NCI-H2227 treated with DMSO at 0.1 percent for 48 hours (cell line): Measurements from ENCODE around the gene C5.

Experiments
- DNase-seq: peaks from one replicate; lab custom pipeline; 2025; lab: John Stamatoyannopoulos, UW

C5 gene

DNA sequence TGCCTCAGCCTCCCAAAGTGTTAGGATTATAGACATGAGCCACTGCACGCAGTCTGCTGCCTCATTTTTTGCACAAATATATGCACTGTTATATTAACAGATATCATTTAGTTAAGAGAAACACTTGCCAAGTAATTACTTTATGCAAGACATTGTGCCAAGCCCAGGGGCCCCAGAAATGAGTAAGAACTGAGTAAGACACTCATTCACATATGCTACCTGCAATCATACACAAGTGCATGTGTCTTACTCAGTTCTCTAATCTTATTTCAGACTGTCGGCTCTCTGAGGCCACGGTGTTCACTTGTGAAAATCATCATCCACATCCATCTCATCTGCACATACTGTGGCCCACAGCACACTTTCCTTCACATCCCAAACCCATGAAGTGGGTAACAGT is 139.4 kb downstream of the C5 start:
- no peak for DNase-seq

GRCh38 chr9:120909904-120910303 is 140.2 kb downstream of the C5 start:
- DNase-seq = no peak

DNA sequence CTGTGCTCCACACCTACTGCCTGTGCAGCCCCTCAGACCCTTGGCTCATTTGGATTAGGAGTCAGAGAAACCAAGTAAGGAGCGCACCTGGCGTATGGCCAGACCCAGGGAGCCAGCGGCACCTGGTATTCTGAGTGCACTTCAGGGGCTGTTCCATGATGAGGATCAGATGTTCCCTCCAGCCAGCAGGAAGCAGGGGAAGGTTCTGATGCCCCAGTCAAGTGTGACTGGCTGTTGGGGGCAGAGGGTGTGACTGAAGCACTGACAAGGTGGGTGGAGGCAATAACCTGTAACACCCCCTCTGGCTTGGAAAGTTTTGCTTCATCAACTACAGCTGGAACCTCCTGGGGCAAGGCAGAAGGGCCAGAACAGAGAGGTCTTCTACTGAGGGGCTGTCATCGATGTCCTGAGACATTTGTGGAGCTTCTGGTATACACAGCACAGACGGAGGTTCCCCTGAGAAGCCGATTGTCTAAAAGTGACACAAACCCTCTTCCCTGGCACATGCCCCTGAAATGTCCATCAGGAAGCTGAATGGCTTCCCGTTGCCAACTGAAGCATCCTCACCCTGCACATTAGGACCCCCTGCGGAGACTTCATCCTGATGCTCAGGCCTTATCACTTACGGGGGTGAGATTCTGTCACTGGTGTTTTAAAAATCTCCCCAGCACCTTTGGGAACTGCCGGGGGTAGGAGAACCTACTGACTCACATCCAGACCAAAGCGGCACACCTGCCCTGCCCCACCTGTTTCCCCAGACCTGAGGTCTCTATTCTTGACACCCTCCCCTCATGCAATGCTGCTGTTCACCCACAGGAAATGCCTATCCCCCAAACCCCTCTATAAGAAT is 144.5 kb downstream of the C5 start:
- no peak for DNase-seq

- DNase-seq = no peak
Measured at GRCh38 chr9:120904978-120905301, 145.1 kb downstream of the C5 start.

GRCh38 chr9:120904061-120904977 is 145.8 kb downstream of the C5 start:
- DNase-seq = no peak

DNA sequence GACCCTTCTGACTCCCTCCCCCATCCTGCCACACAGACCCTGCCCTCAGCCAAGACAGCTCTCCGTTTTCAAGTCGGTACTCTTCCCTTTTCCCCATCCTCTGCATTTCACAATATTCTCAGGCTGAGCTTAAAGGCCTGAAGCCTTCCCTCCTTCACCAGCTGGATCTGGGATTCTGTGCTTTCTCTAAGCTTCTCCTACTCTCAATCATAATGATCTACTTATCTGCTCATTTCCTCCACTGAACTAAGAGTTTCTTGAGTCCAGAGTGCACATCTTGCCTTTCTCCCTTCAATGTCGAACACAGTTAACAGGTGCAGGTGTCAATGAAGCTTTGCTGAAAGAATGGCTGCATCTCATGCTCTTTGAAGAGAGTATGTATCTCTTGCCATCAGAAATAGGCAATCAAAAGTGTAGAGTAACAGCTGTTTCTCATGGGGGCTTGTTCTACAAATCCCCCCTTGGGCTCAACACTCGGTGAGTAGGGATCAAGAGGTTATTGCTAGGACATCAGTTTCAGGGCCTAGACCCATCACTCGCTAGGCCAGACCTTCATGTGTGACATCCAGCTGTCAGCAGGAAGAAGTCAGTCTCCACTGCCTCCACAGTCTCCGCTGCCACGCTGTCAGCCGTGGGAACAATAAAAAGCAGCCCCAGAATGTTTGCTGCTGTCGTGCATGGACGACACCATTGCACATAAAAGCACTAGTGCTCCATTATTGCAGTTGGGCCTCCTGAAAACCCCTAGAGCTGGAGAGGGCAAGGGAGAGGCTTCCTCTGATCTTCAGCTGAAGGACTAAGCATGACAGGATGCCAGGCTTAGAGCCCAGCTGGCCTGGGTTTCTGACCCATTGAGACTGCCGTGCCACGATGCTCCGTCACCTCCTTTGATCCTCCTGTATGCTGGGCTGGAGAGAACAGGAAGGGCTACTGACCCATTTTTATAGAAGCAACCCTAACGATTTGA is 147.2 kb downstream of the C5 start:
- no peak for DNase-seq
